ENCODE measurements around the gene ELL2.
"Not testable (repeated sequence)": the region's sequence is repeated elsewhere in the genome, so short reads cannot be mapped to it uniquely, and the experiment has no call there.

Gene ELL2

GRCh38 chr5:95837492-95837891 lies 124.2 kb downstream of the ELL2 start:
- DNase-seq (ENCODE audit: low spot score) = no peak

- DNase-seq (ENCODE audit: low spot score) = not testable (repeated sequence)
These were observed 124.7 kb downstream of the ELL2 start for GRCh38 chr5:95836971-95837370.

GRCh38 chr5:95836544-95836943 lies 125.1 kb downstream of the ELL2 start:
- DNase-seq (ENCODE audit: low spot score) = no peak

GRCh38 chr5:95835682-95836385 lies 125.8 kb downstream of the ELL2 start:
- no peak for DNase-seq (ENCODE audit: low spot score)
